GM18511 (cell line): ENCODE measurements around the gene ELOVL3.

Source experiments
- ATAC-seq: cut with Tn5 transposase; IDR thresholded peaks from one replicate; pipeline ENCODE4 v1.9.1; 2021; ENCODE audit warnings: mild to moderate bottlenecking, moderate library complexity; ENCODE audit not compliant: unreplicated experiment

The ELOVL3 gene

DNA sequence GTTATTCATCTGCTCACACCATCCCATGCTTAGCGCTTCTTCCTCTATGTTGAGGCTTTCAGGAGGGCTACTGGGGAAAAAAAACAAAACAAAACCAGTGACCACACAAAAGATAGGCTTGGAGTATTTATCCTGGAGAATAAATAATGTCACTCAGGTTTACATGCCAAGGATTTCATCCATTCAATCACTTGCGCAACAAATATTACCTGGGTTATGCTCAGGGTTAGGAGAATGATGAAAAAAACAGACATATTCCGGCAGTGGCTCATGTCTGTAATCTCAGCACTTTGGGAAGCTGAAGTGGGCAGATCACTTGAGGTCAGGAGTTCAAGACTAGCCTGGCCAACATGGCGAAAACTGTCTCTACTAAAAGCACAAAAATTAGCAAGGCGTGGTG lies 3.3 kb upstream of the ELOVL3 start:
- ATAC-seq = no peak

DNA sequence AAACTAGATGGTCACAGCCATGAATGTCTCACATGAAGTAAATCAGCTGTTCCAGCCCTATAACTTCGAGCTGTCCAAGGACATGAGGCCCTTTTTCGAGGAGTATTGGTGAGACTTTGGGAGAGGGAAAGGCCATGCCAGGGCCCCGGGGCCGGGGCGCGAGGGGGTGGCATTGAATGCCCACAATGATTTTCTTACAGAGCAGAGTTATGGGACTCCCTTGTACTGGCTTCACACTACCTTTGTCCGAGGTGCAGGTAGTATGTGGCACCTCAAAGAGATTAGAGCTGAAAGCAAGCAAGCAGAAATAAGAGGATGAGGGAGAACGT lies 407 bp downstream of the ELOVL3 start:
- ATAC-seq = no peak

DNA sequence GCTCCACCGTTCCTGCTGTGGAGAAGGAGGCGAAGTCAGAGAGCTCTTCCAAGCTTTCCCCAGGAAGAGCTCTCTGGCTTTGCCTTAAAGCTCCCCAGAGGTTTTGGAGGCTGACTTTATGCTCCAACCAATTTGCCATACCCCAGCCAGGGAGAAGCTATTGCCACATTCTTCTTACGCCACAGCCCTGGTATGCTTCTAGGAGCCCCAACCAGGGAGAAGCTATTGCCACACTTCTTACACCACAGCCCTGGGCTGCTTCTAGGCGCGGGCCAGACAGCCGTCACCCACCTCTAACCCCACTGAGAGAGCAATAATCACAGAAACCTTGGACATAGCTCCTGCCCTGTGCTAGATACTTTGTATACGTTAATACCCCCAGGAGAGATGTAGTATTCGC lies 951 bp downstream of the ELOVL3 start:
- no peak for ATAC-seq

DNA sequence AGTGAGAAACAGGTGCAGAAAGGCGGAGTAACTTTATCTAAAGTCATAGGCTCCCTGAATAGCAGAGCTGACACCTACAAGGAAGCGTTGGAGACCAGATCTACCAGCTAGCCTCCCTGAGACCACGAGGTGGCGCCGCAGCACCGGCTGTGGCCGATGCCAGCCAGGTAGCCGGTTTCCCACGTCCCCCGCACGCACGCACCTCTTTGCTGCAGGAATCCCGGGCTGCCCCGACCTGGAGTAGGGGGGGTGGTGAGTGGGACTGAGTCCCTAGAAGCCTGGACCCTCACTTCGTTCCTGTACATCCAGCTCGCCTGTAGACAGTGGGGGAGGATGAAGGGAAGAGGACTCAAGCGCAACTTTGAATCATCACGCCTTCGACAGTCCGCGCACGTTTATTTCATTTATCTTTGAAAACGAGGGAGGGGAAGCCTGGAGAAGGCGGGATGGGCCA lies 3.7 kb downstream of the ELOVL3 start:
- no peak for ATAC-seq

DNA sequence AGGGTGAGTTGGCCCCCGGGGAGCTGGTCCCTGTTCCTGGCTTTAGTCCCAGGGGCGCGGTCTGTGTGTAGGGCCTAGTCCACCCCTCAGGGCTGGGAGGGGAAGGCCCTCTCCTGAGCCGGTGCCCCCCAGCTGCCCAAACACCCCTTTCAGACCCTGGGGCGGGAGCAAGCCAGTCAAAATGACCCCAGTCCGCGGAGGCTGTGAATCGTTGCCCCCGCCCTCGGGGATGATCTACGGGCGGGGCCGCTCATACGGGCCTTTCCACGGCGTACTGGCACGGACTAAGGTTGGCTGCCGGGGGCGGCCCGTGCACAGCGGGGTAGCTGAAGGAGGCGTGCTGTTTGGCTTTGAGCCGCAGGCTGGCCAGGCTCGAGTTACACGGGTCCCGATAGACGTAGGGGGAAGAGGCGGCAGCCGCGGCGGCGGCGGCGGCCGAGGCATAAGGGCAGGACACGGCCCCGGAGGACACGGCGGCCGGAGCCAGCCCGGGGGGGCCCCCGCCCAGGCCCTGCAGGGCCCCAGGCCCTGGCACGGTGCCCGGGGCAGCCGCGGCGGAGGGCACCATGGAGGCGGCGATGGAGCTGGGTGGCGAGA lies 4.3 kb downstream of the ELOVL3 start:
- no peak for ATAC-seq

DNA sequence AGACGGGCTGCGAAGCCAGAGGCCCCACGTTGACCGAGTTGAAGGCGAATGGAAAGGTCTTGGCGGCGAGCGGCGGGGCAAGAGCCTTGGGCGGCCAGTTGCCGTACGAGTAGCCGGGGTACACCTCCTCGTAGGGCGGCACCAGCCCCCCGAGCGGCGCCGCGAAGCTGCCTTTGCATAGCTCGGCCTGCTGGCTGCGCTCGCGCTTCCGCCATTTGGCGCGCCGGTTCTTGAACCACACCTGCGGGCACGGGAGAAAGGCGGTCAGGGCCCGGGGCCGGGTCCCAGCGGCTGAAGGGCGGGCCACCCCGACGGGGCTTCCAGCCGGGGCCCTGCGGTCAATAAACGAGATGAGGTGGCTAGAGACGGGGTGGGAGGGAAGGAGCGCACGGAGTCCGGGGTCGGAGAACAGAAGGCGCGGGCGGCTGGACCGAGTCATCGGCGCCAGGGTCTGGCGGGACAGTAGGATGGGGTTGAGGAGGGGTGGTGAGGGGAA lies 4.8 kb downstream of the ELOVL3 start:
- no peak for ATAC-seq

DNA sequence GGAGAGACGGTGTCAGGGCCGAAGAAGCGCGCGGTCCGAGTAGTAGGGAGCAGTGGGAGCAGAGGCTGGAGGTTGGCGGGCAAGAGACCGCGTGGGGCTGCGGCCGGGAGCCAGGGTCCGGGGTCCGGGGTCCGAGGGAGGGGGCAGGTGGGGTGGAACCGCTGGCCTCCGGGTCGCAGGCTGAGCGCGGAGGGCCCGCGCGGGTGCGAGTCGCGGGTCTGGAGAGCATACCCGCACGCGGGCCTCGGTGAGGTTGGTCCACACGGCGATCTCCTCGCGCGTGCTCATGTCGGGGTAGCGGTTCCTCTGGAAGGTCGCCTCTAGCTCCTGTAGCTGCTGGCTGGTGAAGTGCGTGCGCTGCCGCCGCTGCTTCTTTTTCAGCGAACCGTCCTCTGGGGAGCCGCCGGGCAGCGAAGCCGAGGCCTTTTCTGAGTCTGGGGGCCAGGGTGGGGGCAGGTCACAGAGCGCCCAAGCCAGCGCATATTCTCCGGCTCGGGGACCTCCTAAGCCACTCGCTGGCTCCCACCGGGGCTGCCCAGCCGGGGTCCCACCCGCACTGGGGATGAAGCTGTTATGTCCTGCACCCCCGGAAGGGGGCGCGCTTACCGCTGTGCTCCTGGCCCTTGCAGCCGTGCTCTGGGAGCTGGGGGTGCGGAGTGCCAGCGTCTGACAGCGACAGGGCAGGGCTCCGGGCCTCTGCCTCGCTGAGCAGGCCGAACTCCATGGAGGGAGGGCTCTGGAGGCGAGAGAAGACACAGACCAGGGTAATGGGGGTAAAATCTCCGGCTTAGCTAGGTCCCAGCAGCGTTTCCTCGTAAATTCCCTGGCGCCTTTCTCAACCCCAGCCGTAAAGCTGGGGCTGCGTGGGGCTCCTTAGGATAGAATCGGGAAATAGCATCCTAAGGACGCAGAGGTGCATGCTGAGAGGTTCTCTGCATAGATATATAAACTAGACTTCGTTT lies 5.5 kb downstream of the ELOVL3 start:
- no peak for ATAC-seq

DNA sequence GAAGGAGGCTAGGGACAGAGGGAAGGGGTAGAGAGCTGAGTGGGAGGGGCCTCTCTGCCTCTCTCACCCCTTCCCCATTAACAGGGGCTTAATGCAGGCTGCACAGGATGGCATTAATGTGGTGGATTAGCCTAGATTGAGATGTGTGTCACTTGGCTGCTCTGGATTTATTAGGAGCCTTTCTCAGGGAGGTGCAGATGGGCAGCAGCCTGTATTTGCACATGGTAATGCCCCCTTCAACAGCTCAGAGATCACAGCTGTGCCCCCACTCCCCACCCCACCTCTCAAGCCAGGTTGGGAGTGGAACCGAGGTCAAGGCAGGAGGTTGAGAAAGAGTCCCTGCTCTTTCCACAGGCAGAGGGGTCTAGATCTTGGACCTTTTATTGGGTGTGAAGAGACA lies 7.9 kb downstream of the ELOVL3 start:
- no peak for ATAC-seq

DNA sequence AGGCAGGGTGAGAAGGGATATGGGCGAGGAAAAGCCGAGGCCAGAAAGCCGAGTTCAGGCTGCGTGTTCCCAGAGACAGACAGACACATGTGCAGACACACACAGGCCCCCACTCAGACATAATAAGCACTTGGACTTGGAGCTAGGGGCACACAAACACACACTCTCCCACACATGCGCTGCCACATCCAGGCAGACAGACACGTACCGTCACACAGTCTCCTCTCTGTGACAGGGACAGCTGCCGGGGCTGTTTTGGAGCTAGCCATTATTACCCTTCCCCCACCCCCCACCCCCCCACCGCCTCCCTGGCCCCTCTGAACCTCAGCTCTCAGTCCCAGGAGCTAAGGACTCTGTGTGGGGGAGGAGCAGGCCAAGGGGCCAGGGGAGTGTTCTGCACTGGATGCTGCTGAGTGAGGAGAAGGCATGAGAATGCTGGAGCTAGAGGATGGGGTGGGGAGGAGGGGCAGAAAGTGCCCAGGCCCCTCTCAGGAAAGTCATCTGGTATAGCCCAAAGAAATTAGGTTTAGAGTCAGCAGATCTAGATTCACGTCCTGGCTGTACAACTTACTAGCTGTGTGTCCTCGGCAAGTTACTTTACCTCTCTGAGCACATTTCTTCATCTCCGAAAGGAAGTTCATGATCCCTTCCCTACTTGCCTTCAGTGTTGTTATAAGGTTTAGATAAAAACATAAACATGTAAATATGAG lies 8.9 kb downstream of the ELOVL3 start:
- no peak for ATAC-seq

DNA sequence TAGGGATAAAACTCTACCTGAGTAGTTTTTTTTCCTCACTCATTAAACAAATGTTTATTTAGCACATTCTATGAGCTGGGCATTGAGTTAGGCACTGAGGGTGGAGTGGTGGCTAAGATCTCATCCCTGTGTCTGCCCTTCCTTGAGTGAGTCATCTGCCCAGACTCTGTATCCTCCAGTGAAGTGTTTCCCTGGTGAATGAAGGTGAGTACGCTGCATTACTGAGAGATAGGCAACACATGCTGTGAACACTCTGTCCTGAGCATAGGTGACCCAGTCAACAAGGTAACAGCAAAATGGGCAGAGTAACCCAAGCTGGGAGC lies 9.5 kb downstream of the ELOVL3 start:
- no peak for ATAC-seq

DNA sequence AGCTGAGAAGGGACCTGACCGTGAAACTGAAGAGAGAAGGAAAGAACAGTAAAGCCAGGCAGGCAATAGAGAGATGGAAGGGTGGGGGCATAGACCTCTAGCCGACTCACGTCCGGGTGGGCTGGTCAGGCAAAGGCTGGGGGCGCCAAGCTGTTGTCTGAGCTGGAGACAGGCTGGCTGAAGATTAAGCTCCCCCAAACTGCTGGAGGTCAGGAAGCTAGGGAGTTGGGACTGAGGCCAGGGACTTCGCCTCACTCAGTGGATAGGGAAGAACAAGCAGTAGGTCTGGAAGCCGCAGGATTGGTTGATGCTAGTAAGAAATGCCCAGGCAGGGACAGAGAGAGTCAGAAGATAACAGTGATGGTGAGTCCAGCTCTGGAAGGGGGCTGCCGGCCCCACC lies 9.9 kb downstream of the ELOVL3 start:
- ATAC-seq = no peak

DNA sequence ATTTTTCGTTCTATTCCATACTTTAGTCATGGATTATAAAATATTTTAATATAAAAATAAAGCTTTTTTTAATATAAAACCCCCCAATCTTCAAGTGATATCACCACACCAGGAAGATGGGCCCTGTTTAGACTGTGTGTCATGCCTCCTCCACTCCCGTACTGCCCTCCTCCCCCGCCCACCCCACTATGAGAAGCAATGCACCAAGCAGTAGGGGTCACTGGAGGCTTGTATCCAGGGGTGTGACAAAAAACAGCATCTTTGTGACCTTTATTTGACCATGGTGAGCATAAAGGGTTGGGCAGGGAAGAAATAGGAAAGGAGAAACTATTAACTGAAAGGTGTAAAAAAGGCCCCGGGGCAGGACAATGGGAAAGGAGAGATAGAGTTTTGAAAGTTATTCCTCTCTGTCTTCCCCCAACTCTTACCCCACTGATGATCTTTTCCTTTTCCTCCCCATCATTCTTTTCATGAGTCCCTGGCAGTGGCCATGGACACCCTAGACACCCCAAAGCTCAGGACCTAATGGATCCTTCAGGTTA lies 11.7 kb downstream of the ELOVL3 start:
- ATAC-seq = no peak

DNA sequence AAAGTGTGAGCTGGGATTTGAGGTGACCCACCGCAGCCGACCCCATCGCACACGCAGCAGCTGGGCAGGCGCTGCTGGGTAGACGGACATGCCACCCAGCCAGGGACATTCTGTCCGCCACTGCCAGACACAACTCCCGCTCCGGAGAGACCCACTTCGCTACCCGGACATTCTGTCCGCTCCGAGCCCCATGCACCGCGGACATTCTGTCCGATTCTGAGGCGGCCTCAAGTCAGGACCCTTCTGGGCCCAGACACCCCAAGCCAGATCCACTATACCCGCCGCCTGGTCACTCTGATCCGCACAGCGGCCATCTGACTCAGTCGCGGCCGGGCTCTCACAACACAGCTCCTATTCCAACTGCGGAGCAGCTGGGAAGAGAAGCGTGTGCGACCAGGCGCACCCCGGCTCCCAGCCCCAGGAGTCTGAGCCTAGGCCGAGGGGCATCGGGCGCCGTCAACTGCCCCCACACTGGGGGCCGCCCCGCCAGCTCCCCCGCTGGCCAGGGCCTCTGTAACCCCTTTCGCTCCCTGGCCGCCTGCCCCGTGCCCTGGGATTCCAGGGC lies 14.4 kb downstream of the ELOVL3 start:
- ATAC-seq = no peak

DNA sequence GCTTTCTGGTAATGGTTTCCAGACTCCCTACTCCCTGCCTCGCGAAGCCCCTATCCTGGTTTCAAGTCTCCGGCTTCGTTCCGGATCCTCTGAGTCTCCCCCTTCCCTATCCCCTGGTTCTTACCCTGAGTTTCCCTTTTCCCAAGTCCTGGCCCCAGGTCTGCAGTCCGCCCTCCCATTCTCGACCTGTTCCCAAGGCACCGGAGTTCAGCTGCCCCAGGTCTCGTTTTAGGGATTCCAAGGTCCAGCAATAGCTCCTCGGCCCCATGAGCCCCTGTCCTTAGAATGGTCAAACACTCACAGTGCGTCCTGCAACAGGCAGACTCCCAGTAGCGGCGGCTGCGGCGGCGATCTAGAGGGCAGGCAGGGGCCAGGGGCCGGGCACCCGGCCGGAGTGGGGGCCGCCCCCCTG lies 14.9 kb downstream of the ELOVL3 start:
- ATAC-seq = no peak

DNA sequence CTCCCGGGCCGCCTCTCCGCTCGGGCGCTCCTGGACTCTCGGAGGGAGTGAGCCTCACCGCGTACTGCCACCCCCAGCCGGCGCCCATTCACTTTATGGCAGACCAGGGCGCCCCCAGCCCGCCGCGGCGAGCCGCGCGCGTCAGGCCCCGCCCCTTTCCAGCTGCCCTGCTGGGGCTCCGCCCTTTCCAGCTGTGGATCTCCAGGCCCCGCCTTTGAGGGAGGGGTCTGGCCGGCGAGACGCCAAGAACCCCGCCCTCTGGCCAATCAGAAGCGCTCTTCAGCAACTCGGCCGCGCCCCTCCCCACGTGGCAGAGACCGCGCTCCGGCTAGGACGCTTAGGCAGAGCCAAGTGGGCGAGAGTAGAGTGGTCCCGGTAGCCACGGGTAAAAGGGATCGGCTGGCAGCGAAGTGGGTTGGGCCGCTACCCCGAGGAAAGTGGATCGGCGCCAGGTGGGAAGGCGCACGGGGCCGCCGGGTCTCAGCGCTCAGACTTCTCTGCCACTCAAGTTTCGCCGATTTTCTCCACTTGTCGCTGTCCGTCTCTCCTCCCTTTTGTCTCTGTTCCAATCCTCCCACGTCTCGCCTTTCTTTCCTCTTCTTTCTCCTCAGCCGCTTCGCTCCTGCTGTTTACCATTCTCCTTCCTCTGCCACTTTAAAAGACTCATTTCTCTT lies 15.5 kb downstream of the ELOVL3 start, which contains the start of gene PITX3:
Gene PITX3 (minus strand): TSS at position 69 of the 674 bp plus-strand sequence. CDS start 9,432 bp downstream, outside the sequence.
- peak; percentile 39 for ATAC-seq

DNA sequence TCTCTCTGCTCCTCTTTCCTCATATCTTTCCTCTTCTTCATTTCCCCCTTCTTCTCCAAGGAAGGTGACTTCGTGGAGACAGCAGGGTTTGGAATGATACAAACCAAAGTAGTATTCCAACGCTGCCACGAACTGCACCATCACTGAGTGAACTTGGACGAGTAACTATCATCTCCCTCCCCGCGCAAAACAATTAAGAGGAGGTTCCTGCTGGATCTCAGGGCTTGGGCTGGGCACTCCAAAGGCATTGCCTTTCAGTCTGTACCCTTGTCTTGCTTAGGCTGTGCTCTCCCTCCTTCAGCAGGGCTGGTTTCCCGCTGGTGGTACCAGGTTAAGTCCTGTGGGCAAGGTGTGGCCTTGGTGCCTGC lies 16.0 kb downstream of the ELOVL3 start:
- ATAC-seq = no peak

DNA sequence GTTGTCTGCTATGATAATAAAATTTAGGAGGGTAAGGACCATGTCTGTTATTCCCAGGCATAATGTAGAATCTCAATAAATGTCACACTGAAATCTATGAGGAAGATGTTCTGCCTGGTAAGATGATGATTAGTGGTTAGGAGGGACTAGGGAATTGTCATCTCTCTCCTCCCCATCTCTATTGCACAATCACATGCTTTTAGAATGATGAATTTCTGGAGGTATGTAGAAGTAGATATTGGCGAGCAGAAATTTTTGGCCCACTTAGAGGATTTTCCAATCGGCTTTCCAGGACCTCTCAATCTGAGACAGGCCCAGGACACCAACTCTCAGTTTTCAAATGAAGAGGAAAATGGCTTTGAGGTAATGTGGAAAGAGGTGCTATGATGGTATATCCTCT lies 17.2 kb downstream of the ELOVL3 start:
- ATAC-seq = no peak

DNA sequence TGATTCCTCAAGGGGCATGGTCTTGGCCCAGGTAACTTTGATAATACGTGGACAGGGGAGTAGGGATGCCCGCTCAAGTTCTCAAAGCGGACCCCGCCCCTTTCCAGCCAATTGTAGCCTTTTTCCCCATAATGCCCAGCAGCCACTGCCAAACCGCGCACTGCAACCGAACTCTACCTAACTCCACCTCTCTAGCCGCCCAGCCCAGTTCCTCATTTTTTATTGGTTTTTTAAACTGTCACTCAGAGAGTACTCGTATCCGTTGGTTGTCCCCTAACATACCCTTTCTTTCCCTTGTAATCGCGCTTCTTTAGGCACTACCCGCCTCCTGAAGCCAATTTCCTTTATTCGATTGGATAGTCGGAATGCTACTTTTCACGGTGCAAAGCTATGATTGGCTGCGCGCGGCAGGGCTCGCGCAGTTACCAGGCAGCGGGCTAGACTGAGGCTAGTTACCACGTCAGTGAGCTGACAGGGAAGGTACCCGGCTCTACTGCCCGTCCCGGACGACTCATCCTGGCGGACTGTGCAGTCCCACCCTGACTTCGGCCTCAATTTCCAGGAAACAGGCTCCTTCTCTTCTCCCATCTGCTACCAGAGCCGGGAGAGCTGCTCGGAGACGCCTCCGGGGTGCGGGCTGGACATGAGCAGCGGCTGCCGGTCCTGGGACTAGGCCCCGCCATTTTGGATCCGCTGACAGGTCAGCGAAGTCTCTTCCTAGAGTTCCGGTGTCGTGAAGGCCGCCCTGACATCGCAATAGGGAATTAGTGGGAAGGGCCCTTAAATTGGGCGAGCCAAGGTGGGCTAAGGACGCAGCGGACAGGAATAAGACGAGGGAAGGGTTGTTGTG lies 19.2 kb downstream of the ELOVL3 start, which contains the start of gene GBF1:
Gene GBF1 (plus strand): TSS at position 451 of the 850 bp plus-strand sequence. CDS start 13,407 bp downstream, outside the sequence.
- ATAC-seq = peak; percentile 95

DNA sequence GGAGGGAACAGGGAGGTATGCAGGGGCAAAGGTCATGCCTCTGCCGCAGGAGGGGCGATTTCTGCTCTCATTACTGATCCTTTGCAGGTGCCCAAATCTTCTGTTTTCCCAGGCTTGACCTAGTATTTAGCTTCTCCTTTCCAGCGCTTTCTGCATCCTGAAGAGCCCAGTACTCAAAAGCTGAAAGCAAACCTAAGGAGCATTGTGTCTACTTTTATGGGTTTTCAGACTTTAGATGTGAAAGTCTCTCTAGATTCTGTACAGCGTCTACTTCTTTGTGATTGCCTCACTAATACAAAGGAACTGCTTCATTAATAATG lies 19.8 kb downstream of the ELOVL3 start:
- ATAC-seq = no peak

DNA sequence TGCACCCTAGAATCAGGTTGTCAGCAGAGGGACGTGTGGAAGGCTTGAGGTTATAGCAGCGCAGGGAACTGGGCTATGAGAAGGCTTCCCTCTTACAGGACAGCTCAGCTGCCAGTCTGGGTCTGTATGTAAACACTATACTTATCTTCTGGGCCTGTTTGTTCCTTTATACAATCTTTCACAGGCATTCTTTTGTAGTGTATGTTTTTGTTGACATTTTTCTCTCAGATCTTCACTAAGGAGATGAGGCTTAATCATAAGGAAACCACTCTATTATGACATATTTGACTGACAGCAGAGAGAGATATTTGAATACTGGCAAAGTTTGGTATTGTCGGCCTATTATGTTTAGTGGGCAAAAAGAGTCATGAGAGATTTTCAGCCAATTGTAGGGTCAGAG lies 20.2 kb downstream of the ELOVL3 start:
- ATAC-seq = no peak
